Astrocyte (in vitro differentiated cells and primary cell): ENCODE measurements around the gene PRR5L.

Experiments
- CTCF ChIP-seq: IDR thresholded peaks from 2 replicates; pipeline ENCODE4 v1.5.1; 2011; ENCODE audit warnings: low read depth, mild to moderate bottlenecking, inconsistent platforms, low read length, moderate library complexity; ENCODE audit not compliant: insufficient read depth
- EZH2 ChIP-seq: IDR thresholded peaks from 2 replicates; pipeline ENCODE4 v1.6.1; 2012; ENCODE audit warnings: mild to moderate bottlenecking, low read length, inconsistent platforms; ENCODE audit not compliant: insufficient read depth

- no peak for TF ChIP-seq CTCF
- no peak for TF ChIP-seq EZH2
These were observed 79.4 kb downstream of the PRR5L start for GRCh38 chr11:36375353-36376008.
